Nephron progenitor cell (in vitro differentiated cells): Measurements from ENCODE around the gene ATRX.
"Not testable (repeated sequence)": the region's sequence is repeated elsewhere in the genome, so short reads cannot be mapped to it uniquely, and the experiment has no call there.

ENCODE experiments used
- DNase-seq: peaks from one replicate; pipeline ENCODE4 v3.0.0; 2021
- H3K27ac Mint-ChIP-seq: 2 replicates; pipeline ENCODE4 v1.8.0; 2021; ENCODE audit warnings: mild to moderate bottlenecking, moderate library complexity, mixed read lengths
- H3K27me3 Mint-ChIP-seq: 2 replicates; pipeline ENCODE4 v1.8.0; 2021; ENCODE audit warnings: mild to moderate bottlenecking, low read depth, mixed read lengths; ENCODE audit not compliant: poor library complexity
- H3K36me3 Mint-ChIP-seq: 2 replicates; pipeline ENCODE4 v1.8.0; 2021; ENCODE audit warnings: low read depth, mixed read lengths
- H3K4me1 Mint-ChIP-seq: 2 replicates; pipeline ENCODE4 v1.8.0; 2021; ENCODE audit warnings: mixed read lengths
- H3K4me3 Mint-ChIP-seq: 2 replicates; pipeline ENCODE4 v1.8.0; 2021; ENCODE audit warnings: mild to moderate bottlenecking, moderate library complexity, mixed read lengths
- H3K9me3 Mint-ChIP-seq: 2 replicates; pipeline ENCODE4 v1.8.0; 2021; ENCODE audit warnings: mild to moderate bottlenecking, moderate library complexity, mixed read lengths
- TF ChIP-seq, protein P1 (sequence below): fragments of 200-600 bp; sonication (generic); IDR thresholded peaks from 2 replicates; pipeline ENCODE4 v1.5.0; 2021; ENCODE audit warnings: antibody characterized with exemption

The ATRX gene

DNA sequence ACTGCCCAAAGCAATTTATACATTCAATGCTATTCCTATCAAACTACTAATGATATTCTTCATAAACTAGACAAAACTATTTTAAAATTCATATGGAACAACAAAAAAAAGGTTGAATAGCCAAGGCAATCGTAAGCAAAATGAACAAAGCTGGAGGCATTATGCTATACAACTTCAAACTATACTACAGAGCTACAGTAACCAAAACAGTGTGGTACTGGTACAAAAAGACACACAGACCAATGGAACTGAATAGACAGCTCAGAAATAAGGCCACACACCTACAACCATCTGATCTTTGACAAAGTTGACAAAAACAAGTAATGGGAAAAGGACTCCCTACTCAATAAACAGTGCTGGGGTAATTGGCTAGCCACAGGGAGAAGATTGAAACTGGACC is 271.8 kb downstream of the ATRX start:
- Mint-ChIP-seq H3K36me3 (peaks cover 90% of the 10 kb centered on the region), H3K27me3 (peaks cover 14% of the 10 kb centered on the region), H3K9me3 (peaks cover 84% of the 10 kb centered on the region), H3K4me1 (no peaks in the 10 kb centered on the region), H3K27ac (no peak overlapping the region), H3K4me3 (no peak overlapping the region)
- TF ChIP-seq, protein P1, sequence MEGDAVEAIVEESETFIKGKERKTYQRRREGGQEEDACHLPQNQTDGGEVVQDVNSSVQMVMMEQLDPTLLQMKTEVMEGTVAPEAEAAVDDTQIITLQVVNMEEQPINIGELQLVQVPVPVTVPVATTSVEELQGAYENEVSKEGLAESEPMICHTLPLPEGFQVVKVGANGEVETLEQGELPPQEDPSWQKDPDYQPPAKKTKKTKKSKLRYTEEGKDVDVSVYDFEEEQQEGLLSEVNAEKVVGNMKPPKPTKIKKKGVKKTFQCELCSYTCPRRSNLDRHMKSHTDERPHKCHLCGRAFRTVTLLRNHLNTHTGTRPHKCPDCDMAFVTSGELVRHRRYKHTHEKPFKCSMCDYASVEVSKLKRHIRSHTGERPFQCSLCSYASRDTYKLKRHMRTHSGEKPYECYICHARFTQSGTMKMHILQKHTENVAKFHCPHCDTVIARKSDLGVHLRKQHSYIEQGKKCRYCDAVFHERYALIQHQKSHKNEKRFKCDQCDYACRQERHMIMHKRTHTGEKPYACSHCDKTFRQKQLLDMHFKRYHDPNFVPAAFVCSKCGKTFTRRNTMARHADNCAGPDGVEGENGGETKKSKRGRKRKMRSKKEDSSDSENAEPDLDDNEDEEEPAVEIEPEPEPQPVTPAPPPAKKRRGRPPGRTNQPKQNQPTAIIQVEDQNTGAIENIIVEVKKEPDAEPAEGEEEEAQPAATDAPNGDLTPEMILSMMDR = no peak
- DNase-seq = no peak

DNA sequence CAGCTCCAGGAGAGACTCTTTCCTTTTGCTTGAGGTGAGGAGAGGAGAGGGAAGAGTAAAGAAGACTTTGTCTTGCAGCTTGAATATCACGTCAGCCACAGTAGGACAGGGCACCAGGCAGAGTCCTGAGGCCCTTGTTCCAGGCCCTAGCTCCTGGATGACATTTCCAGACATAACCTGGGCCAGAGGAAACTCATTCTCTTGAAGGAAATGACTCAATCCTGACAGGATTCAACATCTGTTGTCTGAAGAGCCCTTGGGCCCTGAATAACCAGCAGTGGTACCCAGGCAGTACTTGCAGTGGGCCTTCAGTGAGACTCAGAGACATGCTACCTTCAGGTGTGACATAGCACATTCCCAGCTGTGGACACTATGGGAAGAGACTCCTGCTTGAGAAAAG is 276.0 kb downstream of the ATRX start:
- DNase-seq = no peak
- Mint-ChIP-seq H3K36me3 (peaks cover 53% of the 10 kb centered on the region), H3K4me1 (peaks cover 5% of the 10 kb centered on the region), H3K27me3 (peaks cover 8% of the 10 kb centered on the region), H3K4me3 (no peak overlapping the region), H3K27ac (peak overlapping the region; percentile 95), H3K9me3 (peaks cover 48% of the 10 kb centered on the region)
- TF ChIP-seq, protein P1 = no peak

DNA sequence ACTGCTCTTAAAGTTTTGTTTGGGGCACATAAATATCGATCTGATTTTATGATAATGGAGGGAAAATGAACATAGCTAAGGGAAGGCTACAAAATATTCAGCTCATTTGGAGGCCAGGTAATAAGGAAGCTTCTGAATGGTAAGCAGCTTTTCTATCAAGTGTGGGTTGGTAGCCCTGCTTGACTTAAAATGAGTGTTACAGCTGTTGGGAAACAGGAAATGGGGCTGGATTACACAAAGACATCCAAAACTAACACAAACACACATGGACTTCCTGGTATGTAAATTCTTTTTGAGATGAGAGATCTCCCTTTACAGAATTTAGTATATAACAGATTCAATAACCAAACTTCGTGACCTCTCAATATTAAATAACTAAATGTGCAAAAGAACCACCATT is 280.8 kb downstream of the ATRX start:
- DNase-seq = no peak
- Mint-ChIP-seq H3K36me3 (peaks cover 9% of the 10 kb centered on the region), H3K27ac (peak overlapping the region; percentile 60), H3K4me1 (peaks cover 6% of the 10 kb centered on the region), H3K27me3 (no peaks in the 10 kb centered on the region), H3K9me3 (peaks cover 11% of the 10 kb centered on the region), H3K4me3 (no peak overlapping the region)
- TF ChIP-seq, protein P1 = no peak

DNA sequence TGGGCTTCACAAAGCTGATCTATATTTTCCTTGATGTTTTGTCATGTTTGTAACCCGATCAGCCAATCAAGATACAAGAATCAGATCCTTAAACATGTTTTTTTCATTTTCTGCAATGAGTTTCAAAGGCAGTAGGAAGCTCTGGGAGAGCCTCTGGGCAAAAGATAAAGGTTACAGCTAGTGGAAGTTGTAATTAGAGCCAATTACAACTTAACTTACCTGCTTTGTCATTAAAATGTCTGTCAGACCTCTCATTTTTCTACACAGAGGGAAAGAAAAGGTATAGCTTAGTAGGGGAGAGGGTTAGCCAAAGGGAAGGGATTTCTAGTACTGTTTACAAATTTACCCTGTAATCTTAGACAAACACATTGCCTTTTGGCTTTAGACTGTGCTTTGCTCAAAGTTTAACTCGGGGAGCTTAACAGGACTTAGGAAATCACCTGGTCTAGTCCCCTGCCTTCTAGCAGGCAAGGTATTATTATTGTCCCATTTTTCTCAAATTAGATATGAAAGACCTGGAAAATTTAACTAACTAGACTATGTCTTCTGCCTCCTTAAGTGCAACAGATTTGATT is 283.0 kb downstream of the ATRX start:
- Mint-ChIP-seq H3K36me3 (no peaks in the 10 kb centered on the region), H3K9me3 (peaks cover 19% of the 10 kb centered on the region), H3K4me1 (peaks cover 6% of the 10 kb centered on the region), H3K27me3 (peaks cover 3% of the 10 kb centered on the region), H3K4me3 (no peak overlapping the region), H3K27ac (no peak overlapping the region)
- TF ChIP-seq, protein P1 = no peak
- DNase-seq = no peak

DNA sequence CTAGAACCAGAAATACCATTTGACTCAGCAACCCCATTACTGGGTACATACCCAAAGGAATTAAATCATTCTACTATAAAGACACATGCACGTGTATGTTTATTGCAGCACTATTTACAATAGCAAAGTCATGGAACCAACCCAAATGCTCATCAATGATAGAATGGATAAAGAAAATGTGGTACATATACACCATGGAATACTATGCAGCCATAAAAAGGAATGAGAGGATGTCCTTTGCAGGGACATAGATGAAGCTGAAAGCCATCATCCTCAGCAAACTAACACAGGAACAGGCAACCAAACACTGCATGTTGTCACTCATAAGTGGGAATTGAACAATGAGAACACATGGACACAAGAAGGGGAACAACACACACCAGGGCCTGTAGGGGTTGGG is 285.9 kb downstream of the ATRX start:
- H3K4me3 Mint-ChIP-seq, DNase-seq, H3K27me3 Mint-ChIP-seq, H3K27ac Mint-ChIP-seq, H3K4me1 Mint-ChIP-seq, H3K36me3 Mint-ChIP-seq: not testable (repeated sequence)
- peaks cover 34% of the 10 kb centered on the region for H3K9me3 Mint-ChIP-seq

DNA sequence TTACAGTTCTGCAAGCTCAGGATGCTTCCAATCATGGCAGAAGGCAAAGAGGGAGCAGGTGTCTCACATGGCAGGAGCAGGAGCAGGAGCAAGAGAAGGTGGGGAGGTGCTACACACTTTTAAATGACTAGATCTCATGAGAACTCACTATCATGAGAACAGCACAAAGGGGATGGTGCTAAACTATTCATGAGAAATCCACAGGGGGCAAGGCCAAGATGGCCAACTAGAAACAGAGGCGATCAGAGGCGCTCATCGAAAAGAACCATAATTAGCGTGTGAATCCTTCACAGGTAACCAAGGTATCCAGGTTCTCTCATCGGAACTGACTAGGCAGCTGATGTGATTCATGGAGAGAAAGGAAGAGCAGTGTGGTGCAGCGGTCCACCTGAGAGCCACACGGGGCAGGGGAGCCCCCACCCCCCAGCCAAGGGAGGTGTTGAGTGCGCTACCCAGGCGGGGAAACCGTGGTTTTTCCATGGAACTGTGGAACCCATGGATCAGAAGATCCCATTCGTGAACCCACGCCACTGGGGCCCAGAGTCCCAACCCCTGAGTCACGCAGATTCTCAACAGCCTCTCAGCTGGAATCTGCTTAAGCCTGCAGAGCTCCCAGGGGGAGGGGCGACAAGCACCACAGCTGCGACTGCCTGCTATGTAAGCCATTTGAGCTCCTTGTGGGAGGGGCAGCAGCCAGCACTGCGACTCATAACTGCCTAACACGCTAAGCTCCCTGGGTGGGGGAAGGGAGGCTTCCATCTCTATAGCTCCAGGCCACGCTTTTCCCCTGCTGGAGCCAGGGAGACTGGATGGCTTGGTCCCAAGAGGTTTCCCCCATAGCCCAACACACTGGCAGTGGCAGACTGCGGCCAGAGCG is 292.1 kb downstream of the ATRX start:
- Mint-ChIP-seq H3K4me1 (peaks cover 5% of the 10 kb centered on the region), H3K4me3 (no peak overlapping the region), H3K9me3 (peaks cover 48% of the 10 kb centered on the region), H3K36me3 (no peaks in the 10 kb centered on the region), H3K27ac (no peak overlapping the region), H3K27me3 (peaks cover 3% of the 10 kb centered on the region)
- TF ChIP-seq, protein P1 = no peak
- DNase-seq = peak; percentile 43
